HK-2 (cell line): ENCODE data around the gene LRRC8B.

Source experiments
- DNase-seq: peaks from one replicate; pipeline ENCODE4 v3.0.0-alpha.2; 2018; ENCODE audit not compliant: unreplicated experiment

The LRRC8B gene

DNA sequence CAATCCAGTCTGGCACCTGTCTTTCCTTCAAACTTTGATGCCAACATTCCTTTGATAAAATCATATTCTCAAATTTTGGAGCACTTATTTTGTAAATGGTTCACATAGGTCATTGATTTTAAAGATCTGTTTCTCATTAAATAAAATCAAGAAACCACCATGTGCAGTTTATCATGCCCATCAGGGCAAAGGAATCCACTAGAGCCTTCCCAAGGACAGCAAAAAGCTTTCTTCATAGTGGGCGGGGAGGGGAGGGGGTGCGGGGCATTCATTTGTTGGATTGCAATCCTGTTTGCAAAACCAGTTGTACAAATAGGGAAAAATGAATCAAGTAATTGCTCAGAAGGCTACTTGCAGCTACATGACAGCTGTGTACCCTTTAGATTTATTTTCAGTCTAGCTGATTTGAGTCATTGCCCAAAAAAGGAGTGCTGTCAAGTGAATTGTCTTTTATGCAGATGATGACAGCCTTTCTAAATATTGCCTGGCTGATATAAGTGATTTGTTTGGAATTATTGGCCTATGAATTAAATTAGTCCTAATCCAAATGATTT lies 23.0 kb downstream of the LRRC8B start:
- DNase-seq, result no peak

DNA sequence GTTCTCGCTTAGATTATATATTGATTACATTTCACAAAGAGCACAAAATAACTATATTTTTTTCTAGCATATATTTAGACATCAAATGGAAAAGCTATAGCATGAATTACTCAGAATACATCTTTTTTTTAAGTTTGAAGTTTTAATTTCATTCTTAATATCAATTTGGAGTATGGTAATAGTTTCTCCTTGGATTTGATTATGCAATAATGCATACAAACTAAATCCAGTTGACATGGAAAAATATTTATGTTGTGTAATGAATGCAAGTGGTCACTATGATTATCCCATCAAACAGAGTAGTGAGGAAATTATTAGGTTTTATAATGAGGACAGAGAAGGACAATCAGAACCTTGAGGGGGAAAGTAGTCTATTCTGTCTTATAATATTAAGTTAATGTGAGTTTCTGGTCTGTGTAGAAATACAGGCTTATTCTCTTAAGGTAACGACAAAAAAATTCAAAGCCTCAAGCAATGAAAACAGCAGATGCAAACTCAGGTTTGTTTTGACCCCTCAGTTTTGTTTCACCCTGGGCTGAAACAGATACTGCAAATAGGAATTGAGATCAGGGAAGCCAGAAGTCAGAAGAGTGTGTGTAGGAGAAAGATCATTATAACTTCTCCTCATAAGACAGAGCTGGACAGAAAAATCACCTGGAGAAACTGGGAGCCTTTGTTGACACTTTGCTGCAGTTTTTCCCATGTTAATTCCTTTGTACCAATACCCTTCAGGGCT lies 23.7 kb downstream of the LRRC8B start:
- no peak for DNase-seq

DNA sequence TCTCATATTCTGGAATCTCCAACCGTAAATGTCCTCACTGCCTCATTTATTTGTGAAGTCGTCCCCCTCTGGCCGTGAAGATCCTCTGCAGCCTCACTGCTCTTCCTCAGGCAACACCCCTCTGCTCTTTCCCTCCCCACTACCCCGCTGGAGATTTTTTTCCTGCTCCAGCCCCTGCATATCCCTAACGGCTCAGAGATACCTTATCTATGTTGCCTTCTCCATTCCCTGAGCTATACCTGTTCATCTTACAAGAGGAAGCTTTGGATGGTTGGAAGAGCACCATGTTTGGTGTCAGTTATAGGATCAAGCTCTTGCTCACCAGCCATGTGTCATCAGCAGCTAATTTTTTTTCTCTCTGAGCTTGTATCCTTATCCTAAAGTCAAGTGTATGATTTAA lies 26.4 kb downstream of the LRRC8B start:
- DNase-seq, result no peak

DNA sequence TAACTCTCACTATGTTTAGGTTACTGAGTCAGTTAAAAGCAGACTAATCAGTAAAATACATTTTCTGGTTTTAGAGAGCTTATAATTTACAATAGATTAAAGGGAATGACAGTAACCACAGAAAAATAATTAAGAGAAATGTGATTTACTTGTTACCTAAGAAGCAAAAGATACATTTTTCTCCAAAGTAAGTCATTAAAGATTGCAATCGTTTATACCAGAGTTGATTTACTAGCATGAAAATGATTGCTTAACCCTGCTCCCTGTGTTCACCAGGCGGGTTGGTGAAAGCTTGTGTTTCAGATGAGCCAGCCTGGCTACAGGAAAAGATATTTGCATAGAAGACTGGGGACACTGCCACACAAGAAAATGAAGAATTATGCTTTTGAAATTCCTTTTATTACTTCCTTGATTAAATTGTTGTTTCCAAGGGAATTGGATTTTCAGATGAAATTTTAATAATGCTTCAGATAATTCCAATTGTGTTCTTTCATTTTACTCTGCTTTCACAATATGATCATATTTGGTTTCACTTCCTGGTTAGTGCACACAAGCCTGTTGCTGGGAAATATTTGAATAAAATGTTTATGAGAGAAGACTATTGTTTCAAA lies 27.9 kb downstream of the LRRC8B start:
- no peak for DNase-seq

DNA sequence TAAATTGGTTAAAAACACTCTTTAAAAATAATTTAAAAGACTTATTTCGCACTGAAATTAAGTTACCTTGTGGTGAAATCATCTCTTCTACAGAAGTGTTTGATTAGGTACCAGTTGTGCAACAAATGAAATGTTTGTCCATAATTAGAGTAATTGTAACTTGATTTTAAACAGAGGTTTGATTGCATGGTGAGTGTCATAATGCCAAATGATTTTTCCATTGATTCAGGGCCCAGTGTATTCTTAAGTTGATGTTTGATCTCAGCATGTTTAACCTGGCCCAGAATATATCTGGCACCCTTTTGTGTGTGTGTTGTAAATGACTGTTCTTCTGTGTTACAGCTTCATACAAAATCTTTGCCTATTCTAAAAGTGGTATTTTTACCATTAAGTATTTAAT lies 28.5 kb downstream of the LRRC8B start:
- no peak for DNase-seq

DNA sequence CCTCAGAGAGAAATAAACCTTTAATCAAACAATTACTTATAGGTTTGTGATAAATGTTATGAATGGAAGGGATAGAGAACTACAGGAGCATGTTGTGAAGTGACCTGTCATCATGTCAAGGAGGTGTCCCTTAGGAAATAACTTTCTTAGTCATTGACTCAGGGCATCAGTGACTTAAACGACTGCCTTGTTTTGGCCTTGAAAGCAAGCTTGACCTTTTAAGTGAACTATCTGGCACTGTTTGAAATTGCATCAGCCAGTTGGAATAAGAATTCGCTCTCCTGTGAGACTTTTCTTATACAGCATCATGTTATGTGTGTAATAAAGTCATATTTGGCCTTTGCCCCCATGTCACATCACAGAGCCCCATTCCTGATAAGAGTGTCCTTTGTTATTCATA lies 30.9 kb downstream of the LRRC8B start:
- no peak for DNase-seq

DNA sequence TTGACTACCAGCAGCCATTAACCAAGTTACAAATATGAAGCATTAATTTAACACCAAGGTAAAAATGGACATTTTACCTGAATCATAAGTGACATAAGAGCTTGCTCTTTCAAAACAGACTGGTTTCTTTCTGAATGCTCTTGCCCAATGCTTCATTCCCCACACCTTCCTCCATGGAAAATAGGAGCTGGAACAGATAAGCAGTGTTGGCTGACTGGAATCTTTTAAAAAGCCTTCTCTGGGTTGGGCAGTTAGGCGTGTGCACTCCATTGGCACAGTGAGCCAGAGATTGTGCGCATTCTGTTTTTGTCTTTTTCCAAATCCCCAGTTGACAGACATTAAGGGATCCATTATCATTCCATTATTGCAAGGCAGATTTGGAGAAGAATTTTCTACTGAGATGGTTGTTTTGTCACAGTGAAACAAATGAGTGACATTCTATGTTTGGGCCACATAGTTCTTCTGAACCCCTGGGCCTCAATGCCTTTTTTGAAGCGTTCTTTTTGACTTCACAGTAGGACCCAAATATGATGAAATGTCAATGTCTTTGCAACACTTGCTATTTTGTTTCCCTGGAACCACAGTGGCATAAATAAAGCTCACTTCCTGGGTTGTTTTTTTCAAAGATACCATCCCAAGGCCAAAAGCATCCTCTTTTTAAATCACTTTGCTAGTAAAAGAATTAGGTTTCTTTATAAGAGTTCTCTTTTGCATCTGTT lies 32.3 kb downstream of the LRRC8B start:
- no peak for DNase-seq

DNA sequence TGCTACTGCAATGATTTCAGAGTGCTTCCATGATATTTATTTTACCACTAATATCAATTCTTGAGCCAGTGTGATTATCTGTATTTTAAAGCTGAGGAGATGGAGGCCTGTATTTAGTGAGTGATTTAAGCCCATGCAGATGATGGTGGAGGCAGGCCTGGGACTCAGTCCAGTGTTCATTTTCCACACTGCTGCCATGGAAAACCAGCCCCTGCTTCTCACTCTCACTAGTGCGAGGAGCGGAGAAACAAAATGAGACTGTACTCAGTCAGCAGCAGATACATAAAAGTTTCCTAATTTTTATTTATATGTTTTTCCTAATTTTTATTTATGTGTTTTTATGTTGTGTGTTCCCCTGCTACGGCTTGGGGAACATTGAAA lies 32.8 kb downstream of the LRRC8B start:
- DNase-seq, result no peak

DNA sequence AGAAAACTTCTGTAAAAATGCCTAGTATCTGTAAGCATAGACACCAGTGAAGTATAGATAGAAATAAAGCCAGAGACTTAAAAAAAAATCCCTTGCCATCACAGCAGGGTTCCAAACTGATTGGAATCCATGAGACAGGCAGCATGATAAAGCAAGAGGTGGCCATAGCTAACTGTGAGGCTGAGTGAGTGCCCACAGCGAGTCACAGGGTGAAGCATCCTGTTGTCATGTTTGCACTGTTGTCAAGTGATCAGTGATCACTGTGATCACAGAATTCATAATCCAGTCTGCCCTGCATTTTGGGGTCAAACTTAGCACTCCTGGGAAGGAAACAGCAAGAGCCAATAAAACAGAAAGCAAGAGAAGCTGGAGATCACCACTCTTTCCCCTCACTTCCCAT lies 33.3 kb downstream of the LRRC8B start:
- DNase-seq, result no peak

DNA sequence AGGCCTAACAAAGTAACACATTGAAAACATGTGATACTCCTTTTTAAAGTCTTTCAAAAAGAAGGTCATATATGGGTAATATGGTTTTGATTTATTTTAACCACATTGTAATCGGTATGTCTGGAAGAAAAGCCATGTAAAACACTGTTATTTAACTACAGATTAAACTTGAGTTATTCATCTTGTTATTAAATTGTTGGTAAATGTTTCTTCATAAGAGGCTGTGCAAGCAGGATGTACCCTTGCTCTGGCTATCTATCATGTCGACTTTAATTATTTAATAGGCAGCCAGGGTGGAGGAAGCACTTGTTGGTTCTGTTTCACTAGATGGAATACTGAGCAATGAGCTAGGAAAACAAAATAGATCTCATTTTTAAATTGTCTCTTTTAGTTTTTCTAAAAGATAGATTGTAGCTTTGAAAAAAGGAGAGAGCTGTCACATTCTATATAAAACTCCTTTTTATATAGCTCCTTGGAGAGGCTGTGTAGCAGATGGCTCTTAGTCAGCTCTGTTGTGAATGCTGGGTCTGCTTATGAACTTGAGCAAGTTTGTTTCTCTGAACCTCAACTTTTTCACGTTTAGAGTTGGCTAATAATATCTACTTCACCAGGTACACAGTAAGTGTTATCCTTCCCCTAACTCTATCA lies 39.5 kb downstream of the LRRC8B start:
- no peak for DNase-seq

DNA sequence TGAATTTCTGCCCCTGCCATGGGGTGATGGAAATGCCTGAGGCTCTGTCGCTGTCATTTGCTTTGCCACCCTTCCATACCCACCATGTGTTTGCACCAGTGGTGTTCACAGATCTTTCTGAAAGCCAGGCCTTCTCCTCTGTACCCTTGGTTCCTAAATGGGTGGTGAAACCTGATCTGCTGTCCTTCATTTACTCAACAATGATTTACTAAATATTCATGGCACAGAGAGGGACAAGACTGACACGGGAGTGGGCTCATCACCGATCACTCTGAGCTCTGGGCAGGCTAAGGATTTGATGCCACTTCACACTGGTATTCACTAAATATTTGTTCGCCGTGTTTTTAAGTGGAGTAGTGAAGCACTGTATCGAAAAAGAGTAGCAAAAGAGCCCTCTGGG lies 40.9 kb downstream of the LRRC8B start:
- DNase-seq, result no peak

DNA sequence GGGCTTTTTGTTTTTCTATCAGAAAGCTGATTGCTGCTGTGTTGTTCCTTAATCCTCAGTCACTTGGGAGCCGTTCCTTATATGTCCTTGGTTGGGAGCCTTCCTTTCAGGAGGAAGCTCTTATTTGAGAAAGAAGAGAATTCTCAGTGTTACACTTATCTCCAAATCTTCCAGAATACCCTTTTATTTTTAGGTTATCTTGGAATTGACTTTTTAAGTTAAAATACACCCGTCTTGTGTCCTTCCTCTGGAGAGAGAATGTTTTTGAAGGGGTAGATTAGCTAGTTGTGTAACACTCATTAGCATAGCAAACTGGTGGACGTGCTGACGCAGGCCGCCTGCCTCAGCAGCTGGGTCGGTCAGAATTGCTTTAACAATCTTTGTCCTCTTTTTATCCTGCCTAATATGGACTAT lies 42.1 kb downstream of the LRRC8B start:
- DNase-seq, result no peak

DNA sequence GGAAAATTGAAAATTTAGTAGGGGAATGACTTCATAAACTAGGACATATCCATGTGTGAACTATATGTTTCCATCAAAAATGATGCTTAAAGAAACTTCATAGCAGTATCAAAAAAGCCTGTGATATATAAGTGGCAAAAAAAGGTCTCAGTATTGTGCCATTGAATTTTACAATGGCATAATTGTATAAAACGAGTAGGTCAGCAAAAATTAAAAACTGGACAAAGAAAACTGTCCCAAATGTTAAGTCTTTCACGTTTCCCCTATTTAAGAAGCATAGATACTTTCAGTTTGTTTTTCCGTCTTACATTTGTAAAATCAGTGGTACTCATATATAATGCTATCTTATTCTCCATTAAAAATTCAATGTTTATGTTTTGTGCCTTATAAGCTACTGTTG lies 43.2 kb downstream of the LRRC8B start:
- no peak for DNase-seq

DNA sequence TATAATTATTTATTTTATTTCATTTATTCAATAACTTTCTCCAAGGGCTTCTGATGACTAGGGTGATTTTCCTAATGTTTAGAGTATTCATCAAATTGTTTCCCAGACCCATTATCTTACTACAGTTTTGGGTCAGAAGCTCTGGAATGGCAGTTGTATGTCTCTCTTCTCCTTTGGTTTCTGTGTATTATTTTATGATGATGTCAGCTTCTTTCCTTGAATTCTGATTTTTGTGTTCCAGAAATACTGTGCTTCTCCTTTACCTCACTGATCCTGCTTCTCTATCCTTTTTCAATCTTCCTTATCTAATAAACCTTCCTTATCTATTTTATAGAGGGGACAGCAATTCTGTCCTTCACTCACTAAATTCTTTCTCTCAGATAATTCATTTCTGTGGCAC lies 48.8 kb downstream of the LRRC8B start:
- DNase-seq, result no peak

DNA sequence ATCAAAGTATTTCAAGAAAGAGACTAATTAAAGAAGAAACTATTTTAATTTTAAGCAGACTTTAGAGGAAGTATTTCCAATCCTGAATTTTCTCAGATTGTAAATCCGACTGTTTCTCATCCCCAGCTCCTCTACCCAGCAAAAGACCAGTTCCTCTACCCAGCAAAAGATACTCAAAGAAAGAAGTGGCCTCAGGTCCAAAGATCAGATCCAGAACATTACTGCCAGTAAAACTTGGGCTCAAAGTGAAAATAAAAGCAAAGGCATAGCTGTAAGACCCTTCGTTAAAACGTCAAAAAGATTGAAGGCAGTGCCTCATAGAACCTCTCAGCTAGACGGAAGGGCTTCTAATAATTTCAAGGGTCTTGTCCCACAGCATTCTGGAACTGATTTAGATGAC lies 50.0 kb downstream of the LRRC8B start:
- no peak for DNase-seq

DNA sequence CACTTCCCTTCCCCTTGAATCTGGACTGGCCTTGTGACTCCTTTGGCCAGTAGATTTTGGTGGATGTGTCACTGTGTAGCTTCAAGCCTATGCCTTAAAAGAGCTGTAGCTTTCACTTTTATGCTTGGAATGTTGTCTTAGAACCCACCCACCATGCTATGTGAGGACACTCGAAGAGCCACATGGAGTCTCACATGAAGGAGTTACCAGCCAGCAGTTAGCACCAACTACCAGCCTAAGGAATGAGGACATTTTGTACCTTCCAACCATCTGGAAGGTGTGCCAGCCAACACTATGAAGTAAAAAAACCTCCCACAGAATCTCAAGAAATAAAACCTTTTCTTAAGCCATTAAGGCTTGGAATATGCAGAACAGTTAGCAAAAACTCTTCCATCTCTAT lies 50.6 kb downstream of the LRRC8B start:
- DNase-seq, result no peak

DNA sequence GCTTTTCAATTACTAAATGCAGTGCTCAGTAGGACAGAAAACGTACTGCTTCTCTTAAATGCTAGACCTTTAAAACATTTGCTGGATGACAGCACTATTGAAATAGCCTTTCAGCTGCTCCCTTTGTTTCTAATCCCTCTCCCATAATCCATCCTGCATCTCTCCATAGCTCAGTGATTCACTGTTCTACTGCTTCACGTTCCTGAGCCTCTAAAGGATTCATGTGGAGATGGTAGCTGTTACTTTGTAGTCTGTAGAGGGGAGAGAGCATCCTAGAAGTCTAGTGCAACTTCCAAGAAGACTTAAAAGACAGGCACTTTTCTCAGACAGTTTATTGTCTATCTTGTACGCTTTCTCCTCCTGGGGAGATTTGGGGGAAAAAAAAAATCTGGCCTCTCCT lies 51.4 kb downstream of the LRRC8B start:
- no peak for DNase-seq

DNA sequence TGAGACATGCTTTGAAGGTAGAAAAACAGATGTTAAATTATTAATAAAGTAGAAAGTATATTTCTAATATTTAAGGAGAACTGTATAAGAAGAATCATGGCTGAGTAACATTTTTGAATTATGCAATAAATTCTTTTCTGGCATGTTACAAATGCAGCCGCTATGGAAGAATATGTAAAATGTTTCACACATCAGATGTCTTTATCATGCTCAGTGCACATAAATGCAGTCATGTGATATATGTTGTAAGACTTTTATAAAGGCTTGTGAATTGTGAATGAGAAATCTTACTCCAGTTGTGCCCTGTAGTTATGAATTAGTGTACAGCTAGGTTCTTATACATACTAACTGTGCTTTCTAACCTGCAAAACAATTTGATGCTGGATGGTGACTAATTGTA lies 53.5 kb downstream of the LRRC8B start:
- DNase-seq, result no peak

DNA sequence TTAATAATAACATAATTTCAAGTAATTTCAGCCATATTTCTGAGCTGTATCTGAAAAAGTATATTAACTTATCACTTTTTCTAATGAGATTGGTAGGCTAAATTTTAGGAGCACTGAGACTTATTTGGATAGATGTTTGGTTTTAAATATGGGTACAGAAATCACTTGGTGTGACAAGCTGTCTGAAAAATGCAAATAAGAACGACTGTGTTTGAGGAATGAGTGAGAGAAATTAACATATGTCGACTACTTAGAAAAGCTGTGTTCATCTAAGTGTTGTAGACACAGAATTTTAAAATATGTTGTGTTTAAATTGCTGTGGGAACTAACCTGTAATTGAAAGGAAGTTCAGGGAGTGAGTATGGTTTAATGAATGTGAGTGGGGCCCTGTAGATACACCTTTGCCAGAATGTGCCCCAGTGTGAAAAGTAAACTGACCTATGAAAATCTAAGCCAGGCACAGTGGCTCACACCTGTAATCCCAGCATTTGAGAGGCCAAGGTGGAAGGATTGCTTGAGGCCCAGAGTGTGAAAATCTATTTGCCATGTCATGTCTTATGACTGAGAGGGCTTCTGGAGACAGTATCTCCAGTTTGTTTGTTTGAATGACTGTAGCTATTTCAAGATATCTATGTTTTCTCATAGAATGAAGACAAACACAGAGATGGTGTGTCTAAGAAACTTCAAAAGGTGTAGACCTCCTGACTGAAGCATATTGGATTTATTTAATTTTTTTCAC lies 54.5 kb downstream of the LRRC8B start:
- no peak for DNase-seq

DNA sequence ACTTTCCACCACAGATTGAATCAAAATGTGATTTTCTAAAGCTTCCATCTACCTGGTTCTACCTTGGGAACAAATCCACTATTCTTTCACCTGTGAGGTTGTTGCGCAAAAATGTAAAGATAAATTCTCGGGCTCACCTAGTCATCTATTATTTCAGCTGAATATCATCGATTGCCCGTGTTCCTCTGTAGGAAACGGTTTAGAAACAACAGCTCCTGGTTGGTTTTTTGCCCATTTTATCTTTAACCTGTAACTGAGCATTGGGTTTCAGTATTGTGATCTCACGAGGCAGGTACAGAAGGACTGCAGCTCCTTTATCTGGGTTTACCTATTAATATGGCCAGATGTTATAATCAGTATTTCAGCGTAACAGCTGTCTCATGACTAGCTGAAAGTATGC lies 55.4 kb downstream of the LRRC8B start:
- no peak for DNase-seq

DNA sequence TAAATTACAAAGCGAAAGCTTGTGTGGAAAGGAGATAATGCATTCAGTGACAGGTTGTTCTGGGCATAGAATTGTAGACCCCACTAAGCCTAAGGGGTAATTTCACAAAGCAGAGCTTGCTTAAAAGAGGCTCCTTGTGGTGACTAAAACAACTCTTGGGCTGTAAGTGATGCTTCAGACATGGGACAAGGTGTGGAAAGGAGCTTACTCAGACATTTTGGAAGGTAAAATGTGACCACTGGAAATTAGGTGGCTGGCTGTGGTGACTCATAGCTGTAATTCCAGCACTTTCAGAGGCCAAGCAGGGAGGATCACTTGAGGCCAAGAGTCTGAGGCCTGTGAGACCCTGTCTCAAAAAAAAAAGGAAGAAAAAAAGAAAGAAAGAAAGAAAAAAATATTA lies 57.2 kb downstream of the LRRC8B start:
- no peak for DNase-seq

DNA sequence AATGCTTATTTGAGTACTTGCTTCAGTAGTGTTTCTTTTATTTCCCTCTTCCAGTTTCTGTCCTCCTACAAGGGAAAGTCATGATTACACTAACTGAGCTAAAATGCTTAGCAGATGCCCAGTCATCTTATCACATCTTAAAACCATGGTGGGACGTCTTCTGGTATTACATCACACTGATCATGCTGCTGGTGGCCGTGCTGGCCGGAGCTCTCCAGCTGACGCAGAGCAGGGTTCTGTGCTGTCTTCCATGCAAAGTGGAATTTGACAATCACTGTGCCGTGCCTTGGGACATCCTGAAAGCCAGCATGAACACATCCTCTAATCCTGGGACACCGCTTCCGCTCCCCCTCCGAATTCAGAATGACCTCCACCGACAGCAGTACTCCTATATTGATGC lies 57.9 kb downstream of the LRRC8B start:
- no peak for DNase-seq
